Hematopoietic multipotent progenitor cell treated with erythropoietin and hydrocortisone succinate and interleukin-3 and kit ligand, for 15 days (in vitro differentiated cells): ENCODE results near the gene ATP8B2.
"Not testable (repeated sequence)": the region's sequence is repeated elsewhere in the genome, so short reads cannot be mapped to it uniquely, and the experiment has no call there.

Experiments used
- DNase-seq: peaks from one replicate; pipeline ENCODE4 v3.0.0-alpha.2; 2015; ENCODE audit warnings: low spot score

The ATP8B2 gene

GRCh38 chr1:154324669-154325582, at the start of gene ATP8B2:
ATP8B2 (plus strand) TSS chr1:154325525; CDS start chr1:154328142, 2,617 bp downstream.
- peak; percentile 80 for DNase-seq

- DNase-seq: no peak
Observed at GRCh38 chr1:154276797-154277196, 48.5 kb upstream of the ATP8B2 start.

GRCh38 chr1:154287591-154287990, 37.7 kb upstream of the ATP8B2 start:
- not testable (repeated sequence) for DNase-seq

- no peak for DNase-seq
Observed at GRCh38 chr1:154288661-154289060, 36.7 kb upstream of the ATP8B2 start.

- no peak for DNase-seq
Observed at GRCh38 chr1:154290921-154291320, 34.4 kb upstream of the ATP8B2 start.

- DNase-seq: no peak
Observed at GRCh38 chr1:154295408-154296235, 29.7 kb upstream of the ATP8B2 start.

- DNase-seq: no peak
Observed at GRCh38 chr1:154301582-154301981, 23.7 kb upstream of the ATP8B2 start.

- no peak for DNase-seq
Observed at GRCh38 chr1:154304664-154305337, 20.5 kb upstream of the ATP8B2 start.

- no peak for DNase-seq
Observed at GRCh38 chr1:154306151-154306550, 19.2 kb upstream of the ATP8B2 start.

- DNase-seq: not testable (repeated sequence)
Observed at GRCh38 chr1:154307670-154308270, 17.6 kb upstream of the ATP8B2 start.

- not testable (repeated sequence) for DNase-seq
Observed at GRCh38 chr1:154309136-154309535, 16.2 kb upstream of the ATP8B2 start.

GRCh38 chr1:154312229-154313065, 12.9 kb upstream of the ATP8B2 start:
- not testable (repeated sequence) for DNase-seq

GRCh38 chr1:154313066-154313356, 12.3 kb upstream of the ATP8B2 start:
- DNase-seq: no peak

- not testable (repeated sequence) for DNase-seq
Observed at GRCh38 chr1:154314226-154314625, 11.1 kb upstream of the ATP8B2 start.

GRCh38 chr1:154316704-154317103, 8.6 kb upstream of the ATP8B2 start:
- DNase-seq: no peak

GRCh38 chr1:154318386-154318785, 6.9 kb upstream of the ATP8B2 start:
- DNase-seq: no peak

- peak; percentile 42 for DNase-seq
Observed at GRCh38 chr1:154320882-154321608, 4.3 kb upstream of the ATP8B2 start, which contains the start of gene AQP10. AQP10 (plus strand) TSS chr1:154321093; CDS start chr1:154321156, 63 bp downstream.

- not testable (repeated sequence) for DNase-seq
Observed at GRCh38 chr1:154321609-154321934, 3.8 kb upstream of the ATP8B2 start.

- DNase-seq: no peak
Observed at GRCh38 chr1:154323493-154323892, 1.8 kb upstream of the ATP8B2 start.

- no peak for DNase-seq
Observed at GRCh38 chr1:154324241-154324640, 1.1 kb upstream of the ATP8B2 start.
